ENCODE data around the gene CEP57.

Gene CEP57

DNA sequence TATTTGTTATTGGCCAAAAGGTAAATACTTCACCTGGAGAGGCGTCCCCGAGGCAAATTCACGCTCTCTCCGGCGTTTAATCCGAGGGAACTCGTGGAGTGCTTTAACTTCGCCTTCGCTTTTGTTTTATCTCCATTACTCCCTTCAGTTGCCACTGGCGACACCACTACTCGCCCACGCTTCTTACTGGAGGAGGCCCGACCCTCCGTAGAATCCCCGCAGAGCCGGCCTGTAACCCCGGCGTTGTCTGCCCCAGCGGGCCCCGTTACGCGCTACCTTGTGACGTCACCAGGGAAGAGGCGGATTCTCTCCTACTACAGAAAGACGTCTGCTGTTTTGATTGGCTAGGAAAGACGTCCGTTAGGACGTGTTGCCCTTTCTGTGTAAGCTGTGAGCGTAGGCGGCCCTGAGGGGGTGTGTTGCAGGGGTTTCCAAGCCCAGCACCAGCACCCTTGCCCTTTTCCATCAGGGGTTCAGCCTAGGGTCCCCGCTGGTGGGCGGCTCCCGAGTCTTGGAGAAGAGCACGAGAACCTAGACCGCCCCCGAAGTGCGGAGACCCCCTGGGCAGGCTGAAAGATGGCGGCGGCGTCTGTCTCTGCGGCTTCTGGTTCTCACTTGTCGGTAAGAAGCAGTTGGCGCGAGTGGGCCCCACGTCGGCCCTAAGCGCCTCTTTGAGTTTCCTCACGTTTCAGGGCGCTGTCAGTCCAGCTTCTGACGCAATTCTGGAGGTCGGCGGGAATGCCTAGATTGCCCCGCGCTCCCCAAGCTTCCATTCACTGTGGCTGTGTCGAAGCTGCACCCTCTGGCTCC, at the start of gene CEP57:
Gene CEP57 (plus strand): TSS at position 376 of the 810 bp plus-strand sequence. CDS start 201 bp downstream, at position 577.
- in situ Hi-C loops (cut with HindIII; ENCODE audit: low sequenced_read_pairs) = no loop called here

DNA sequence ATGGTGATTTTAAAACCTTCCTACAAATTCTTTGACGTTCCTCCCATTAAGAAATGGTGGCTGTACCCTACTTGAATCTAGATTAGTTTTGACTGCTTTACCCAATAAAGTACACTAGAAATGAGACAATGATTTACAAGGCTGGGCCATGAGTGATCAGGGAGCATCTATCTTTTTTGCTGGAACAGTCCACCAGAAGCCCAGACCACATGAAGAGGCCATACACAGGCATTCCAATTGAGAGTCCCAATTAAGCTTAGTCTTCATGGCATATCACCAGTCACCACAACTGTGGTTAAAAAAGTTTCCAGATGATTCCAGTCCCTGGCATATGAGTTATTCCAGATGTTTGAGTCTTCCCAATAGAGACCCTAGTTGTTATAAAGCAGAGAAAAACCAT, 40.2 kb upstream of the CEP57 start:
- in situ Hi-C loops (cut with HindIII; ENCODE audit: low sequenced_read_pairs) = loop anchor here (25.0 kb wide), 1 partner anchor 588 kb away; no protein-coding TSS in a partner anchor

DNA sequence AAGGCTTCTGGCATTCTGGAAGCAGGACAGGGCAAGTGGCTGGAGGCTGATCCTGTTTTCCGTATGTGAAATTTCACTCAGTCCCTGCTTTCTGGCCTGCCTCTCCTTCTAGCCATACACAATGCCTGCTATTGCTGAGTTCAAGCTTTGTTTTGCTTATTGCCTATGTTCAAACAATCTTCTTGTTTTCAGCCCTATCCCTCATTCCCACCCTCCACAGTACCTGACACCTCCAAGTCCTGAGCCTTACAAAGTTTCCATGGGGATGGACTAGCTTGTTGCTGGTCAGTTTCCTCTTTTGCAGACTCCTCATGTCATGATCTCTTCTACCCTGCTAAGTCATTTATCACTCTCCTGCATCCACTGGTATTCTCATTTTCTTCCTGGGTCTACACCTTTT, 38.8 kb upstream of the CEP57 start:
- in situ Hi-C loops (cut with HindIII; ENCODE audit: low sequenced_read_pairs) = loop anchor here (25.0 kb wide), 1 partner anchor 589 kb away; no protein-coding TSS in a partner anchor

DNA sequence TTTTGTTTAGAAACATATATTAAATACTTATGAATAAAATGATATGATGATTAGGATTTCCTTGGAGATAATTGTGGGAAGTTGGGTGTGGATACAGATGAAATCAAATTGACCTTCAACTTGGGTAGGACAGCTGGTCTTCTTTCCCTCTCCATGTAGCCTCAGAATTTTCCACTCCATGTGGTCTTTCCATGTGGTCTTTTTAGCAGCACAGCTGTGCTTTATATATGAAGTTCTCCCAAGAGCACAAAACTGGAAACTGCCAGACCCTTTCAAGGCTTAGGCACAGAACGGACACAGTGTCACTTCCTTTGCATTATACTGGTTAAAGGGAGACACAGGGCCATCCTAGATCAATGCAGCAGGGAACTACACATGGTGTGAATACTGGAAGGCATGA, 29.4 kb upstream of the CEP57 start:
- in situ Hi-C loops (cut with HindIII; ENCODE audit: low sequenced_read_pairs) = loop anchor here (25.0 kb wide), 1 partner anchor 599 kb away; no protein-coding TSS in a partner anchor

DNA sequence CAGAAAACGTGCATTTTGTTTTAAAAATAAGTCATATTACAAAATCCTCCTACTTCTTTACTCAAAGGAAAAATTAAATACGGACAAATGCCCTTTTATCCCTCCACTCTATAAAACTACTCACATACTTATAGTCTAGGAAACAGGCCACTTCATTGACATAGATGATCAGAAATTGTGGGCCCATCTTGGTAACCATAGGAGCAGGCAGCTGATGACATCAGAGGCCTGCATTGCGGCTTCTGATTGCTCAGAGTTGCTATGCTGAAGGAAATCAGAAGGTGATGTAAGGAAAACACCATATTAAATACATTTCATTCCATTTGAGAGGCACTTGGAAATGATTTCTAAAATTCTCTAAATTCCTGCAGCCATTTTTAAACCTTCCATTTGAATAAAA, 27.8 kb upstream of the CEP57 start:
- in situ Hi-C loops (cut with HindIII; ENCODE audit: low sequenced_read_pairs) = loop anchor here (25.0 kb wide), 1 partner anchor 600 kb away; no protein-coding TSS in a partner anchor

DNA sequence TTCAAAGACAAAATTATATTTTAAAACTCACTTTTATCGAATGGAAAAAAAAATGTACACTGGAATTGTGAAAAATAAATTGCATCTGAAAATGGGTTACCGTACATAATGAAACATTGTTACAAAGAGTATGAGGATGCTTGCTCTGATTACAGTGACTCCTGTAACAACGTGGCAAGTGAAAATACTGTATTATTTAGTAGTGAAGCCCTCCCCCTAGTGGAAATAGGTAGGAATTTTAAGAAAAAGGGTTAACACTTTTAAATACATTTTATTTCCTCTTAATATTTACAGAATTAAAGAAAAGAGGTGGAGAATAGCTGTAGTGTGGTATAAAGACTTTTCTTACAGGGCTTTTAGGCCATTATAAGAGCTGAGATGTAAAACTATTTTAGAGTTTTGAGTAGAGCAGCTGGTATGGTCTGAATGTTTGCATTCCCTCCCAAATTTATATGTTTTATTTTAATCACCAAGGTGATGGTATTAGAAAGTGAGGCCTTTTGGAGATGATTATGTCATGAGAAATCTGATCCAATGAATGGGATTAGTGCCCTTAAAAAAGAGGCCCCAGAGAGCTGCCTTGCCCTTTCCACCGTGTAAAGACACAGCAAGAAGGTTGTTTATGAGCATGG, 25.9 kb upstream of the CEP57 start:
- in situ Hi-C loops (cut with HindIII; ENCODE audit: low sequenced_read_pairs) = loop anchor here (25.0 kb wide), 1 partner anchor 602 kb away; no protein-coding TSS in a partner anchor

DNA sequence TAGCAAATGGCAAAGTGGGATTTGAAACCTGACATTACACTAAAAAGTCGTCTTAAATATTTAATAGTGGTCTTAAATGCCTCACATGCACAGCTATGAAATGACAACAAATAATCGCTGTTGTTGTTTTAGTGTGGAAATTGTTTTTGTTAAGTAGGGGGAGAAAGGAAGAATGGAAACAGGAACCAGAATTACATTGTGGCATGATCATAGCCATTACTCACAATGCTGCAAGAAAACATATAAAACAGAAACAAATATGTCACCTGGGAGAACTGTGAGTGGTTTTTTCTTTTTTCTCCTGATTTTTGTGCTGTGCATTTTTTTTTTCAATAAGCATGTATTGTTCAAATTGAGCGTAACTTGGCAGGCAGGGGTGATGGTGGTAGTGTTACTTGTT, 23.6 kb upstream of the CEP57 start:
- in situ Hi-C loops (cut with HindIII; ENCODE audit: low sequenced_read_pairs) = loop anchor here (25.0 kb wide), 1 partner anchor 604 kb away; no protein-coding TSS in a partner anchor

DNA sequence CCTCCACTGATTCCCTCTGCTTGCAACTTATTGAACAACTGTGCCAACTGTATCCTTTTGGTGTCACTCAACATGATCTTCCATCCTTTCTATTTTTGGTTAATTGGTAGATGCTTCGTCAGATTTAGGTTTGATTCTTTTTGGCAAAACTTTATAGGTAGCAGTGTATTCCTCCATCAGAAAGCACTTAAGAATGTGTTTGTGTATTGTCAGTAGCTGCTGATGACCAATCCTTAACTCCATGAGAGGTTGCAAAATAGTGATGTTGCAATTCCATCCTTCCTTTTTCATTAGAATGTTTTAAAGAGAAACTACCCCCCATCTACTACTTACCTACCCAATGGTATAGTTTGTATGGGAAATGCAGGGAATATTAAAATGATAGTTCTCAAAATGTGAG, 22.8 kb upstream of the CEP57 start:
- in situ Hi-C loops (cut with HindIII; ENCODE audit: low sequenced_read_pairs) = loop anchor here (25.0 kb wide), 1 partner anchor 605 kb away; no protein-coding TSS in a partner anchor

DNA sequence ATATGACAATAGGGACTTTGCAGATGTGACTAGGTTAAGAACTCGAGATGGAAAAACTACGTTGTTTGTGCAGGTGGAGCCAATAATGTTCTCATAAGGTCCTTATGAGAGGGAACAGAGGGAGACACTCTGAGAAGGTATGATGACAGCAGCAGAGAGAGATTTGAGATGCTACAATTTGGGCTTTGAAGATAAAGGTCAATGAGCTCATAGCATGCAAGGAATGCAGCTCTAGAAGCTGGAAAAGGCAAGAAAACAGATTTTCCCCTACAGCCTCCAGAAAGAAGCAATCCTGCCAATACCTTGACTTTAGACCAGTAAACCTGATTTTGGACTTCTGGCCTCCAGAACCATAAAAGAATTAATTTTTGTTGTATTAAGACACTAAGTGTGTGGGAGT, 21.8 kb upstream of the CEP57 start:
- in situ Hi-C loops (cut with HindIII; ENCODE audit: low sequenced_read_pairs) = loop anchor here (25.0 kb wide), 1 partner anchor 606 kb away; no protein-coding TSS in a partner anchor

DNA sequence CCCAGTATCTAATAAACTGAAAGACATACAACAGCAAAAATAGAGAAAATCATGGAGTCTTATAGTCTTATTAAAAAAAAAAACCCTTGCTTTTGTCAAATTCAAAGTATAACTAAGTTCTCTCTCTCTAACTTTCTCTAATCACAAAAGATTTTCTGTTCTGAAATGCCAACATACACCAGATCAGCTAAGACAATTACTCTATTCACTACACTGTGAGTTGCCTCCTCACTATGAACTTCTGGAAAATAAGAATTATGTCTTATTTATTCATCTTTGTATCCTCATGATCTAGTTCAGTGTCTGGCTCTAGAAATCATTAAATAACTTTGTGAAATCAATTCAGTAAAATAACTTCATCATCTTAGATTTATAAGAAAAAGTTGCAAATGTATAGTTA, 13.4 kb upstream of the CEP57 start:
- in situ Hi-C loops (cut with HindIII; ENCODE audit: low sequenced_read_pairs) = no loop called here

DNA sequence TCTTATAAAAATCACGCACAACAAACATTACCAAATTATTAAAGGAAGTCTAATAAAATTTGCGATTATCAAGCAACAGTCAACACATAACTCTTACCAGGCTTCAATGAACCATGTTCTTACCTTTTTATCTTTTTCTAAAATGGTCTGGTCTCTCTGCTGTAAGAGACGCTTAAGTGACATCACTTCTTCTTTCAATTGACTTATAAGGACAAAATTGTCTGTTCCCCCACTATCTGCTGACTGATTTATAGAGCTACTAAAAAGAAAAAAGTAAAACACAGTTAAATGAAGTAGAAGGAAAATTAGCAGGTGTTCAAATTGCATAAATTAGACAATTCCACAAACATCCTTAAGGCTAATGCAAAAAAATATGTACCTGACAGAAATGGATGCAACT, 11.6 kb upstream of the CEP57 start:
- in situ Hi-C loops (cut with HindIII; ENCODE audit: low sequenced_read_pairs) = no loop called here

DNA sequence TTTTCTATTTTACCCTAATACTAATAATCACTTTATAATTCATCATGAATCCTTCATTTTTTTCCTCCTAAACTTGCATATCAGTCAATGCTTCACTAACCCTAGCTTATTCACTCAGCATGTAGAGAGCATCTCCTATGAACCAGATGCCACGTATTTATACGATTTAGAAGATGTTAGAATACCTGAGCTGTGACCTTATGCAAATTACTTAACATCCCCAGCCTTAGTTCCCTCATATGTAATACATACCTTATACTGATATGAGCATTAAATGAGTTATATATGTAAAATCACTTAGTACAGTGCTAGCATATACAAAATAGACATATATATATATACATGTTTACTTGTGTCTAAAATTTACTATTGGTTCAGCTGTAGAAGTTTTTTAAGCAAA, 9.8 kb upstream of the CEP57 start:
- in situ Hi-C loops (cut with HindIII; ENCODE audit: low sequenced_read_pairs) = no loop called here

DNA sequence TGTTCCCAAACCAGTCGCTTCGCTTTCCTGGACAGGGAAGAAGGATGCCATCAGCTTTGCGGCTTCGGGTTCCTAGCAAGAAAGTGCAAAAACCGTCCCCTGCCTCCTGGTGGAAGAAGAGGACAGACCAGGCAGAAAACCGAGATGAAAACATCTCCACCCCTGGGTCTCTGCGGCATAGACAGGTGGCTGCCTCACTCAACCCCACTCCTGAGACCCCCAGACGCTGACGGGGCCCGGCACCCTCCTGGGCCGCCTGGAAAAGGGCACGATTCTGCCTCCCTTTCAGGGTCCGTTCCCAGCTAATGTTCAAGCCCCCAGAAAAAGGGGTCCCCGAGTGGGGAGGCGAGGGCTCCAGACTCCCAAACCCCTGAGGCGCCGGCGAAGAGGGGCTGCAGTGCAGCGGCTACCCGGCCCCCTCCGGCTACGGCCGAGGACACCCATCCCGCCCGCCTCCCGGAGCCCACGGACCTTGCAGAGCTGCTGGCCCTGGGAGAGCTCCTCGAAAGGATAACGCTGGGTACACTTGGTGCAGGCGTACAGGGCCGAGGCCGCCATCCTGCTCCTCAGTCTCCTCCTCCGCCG, 1.3 kb upstream of the CEP57 start:
- in situ Hi-C loops (cut with HindIII; ENCODE audit: low sequenced_read_pairs) = no loop called here

DNA sequence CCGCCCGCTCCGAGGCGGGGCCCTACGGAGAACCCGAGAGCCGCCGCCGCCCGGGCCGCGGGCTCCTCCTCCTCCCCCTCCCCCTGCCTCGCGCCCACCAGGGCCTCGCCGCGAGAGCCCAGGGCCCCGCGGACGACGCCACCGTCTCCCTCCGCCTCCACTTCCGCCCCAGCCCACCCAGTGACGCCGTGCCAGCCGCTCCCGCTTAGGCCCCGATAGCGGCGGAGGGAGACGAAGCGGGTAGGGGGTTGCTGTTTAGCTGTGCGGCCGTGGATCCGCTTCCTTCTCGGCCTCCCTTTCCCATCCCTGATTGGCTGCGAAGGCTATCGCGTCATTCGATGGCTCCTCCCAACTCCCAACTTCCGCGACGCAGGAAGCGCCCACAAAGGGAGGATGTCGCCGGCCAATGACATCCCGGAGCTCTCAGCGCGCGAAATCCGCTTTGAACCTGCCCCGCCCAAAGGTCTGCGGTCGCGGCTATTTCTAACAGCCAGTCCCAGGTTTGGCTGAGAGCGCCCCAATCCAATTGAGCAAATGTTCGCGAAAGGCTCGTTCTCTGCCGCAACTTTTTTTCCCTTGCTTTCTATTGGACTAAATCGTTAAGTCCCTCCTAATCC, 684 bp upstream of the CEP57 start, which contains the start of gene FAM76B:
Gene FAM76B (minus strand): TSS at position 277 of the 617 bp plus-strand sequence. CDS start 304 bp downstream, outside the sequence.
- in situ Hi-C loops (cut with HindIII; ENCODE audit: low sequenced_read_pairs) = no loop called here

DNA sequence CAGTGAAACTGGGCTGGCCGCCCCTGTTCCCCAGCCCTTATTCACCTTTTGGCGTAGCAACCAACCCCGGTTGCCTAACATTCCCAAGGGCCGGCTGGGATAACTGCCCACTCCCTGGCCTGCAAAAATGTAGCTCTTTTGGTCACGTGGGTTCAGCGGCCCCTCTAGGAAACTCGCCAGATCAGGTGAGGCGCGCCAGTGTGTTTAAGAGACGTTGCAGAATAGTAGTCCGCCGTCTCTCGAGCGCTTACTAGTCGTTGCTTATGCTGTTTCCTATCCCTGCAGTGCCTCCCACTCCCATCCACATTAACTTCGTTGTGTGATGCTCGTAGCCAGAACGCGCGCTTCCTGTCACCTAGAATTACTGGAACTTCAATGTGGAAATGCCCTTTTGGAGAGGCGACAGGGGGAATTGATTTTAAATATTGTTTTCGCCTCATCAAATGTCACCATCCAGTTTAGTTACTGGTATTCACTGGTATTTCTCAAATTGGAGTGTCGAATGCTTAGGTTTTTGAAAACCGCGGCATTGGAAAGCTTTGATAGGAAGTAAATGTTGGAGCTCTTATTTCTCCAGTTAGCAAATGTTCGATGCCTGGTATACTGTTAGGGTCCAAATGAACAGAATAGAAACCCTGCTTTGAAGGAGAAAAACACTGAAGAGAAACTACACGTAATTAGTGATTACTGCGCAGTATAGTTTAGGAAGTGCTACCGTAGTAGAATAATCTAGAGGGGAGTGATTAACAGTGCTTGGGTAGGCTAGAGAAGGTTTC, 823 bp downstream of the CEP57 start:
- in situ Hi-C loops (cut with HindIII; ENCODE audit: low sequenced_read_pairs) = no loop called here

DNA sequence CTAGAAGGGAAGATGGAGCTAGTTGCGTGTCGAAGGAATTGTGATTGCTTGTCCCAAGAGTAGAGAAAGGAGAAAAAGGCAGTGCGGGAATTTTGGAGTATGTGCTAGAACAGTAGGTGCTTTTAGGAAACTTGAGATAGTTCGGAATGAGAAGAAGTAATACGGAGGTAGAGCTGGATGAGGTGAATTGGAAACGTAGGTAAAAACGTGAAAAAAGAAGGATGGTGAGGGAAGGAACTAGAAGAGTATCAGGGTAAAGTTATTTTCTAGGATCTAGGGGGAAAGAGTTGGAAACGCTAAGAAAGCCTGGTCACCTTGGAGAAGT, 1.4 kb downstream of the CEP57 start:
- in situ Hi-C loops (cut with HindIII; ENCODE audit: low sequenced_read_pairs) = no loop called here

DNA sequence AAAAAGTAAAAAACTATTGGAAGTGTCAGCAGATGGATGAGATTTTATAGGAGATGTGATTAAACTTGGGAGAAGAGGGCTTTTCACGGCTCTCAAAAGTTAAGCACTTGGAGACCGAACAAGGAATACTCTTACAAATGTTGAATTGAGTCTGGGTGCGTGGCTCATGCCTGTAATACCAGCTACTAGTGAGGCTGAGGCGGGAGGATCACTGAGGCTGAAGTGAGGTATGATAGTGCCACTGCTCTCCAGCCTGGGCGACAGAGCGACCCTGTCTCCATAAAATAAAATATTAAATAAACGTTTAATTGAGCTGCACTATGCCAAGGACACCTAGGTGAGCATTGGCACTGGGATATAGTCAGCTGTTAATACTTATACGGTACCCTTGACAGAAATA, 1.9 kb downstream of the CEP57 start:
- in situ Hi-C loops (cut with HindIII; ENCODE audit: low sequenced_read_pairs) = no loop called here

DNA sequence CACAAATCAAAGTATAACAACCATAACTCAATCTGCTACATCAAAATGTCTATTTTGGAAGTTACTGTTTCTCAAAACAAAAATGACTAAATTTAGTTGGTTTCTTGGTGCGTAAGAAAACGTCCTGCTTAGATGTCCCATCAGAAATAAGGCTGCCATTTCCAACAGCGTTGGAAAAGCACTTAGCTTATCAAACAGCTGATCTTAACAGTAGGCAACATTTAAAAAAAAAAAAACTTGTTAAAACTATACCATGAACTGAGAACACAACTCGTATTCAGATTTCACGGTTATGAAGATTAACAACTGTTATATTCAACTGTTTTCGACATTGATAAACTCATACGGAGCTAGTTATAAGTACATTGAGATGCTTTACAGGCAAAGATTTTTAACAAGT, 2.4 kb downstream of the CEP57 start:
- in situ Hi-C loops (cut with HindIII; ENCODE audit: low sequenced_read_pairs) = no loop called here

DNA sequence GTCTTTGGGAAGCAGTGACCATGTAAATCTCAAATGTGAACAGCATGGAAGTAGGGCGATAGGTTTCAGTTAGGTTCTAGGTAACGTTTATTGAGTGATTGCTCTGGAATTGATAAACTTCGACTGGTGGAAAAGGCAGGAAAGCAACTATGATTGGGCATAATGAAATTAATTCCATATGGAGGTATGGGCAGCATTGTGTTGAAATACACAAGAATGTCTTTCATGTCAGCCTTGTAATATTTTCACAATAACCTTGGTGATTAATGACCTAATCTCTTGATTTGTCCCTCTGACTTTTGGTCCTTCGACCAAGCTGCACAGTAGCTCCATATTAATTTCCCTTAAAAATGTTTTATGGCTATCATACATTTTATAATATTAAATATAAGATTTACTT, 2.8 kb downstream of the CEP57 start:
- in situ Hi-C loops (cut with HindIII; ENCODE audit: low sequenced_read_pairs) = no loop called here

DNA sequence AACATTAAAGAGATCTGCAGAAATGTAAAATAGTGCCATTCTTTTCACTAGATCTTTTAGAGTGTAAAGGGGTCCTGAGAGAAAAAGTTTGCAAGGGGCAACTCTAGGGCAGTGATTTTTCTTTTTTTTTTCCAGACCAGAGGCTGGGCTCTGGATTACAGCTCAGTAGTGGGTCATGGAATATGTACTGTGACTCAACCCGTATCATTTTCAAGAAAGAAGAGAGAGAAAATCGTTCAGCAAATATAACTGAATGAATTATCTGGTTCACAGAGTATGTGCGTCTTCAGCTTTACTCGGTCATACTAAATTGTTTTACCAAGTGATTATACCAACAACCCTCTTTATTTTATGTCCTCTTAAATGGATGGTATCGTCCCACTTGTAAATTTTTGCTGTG, 3.8 kb downstream of the CEP57 start:
- in situ Hi-C loops (cut with HindIII; ENCODE audit: low sequenced_read_pairs) = no loop called here

All from DLD1 (cell line).